ENCODE measurements around the gene RNF207. TPM values are rescaled to one million over a fixed set of nuclear protein-coding genes. Genes with fewer than 3 reads are reported as not detected.

The RNF207 gene
- polyA plus RNA-seq, 1 of the 3 experiments (the other 2 are of a cell fraction): 25.4 TPM

- DNase-seq: peak; percentile 95
- Histone ChIP-seq H3K4me2 (peak overlapping the region; percentile 65), H3K4me3 (ENCODE audit: low read depth in 2 of 2, low read length in 1 of 2) (peak overlapping the region; percentile 29 to 44; a peak in 3 of 4 replicates), H2AFZ (ENCODE audit: low read depth) (no peak overlapping the region), H3K36me3 (replicated peaks in 1 of 2; ENCODE audit: control insufficient read depth in 1 of 2, insufficient read depth in 2 of 2, low read length in 1 of 2) (no peaks in the 10 kb centered on the region), H3F3A (replicated peaks; ENCODE audit: insufficient read depth) (no peaks in the 10 kb centered on the region), H3K27me3 (ENCODE audit: insufficient read depth) (no peaks in the 10 kb centered on the region), H3K79me2 (ENCODE audit: insufficient read depth) (no peaks in the 10 kb centered on the region), H4K20me1 (ENCODE audit: insufficient read depth) (peaks cover 3% of the 10 kb centered on the region; the same call in 1 of the 2 replicates), H3K9me3 (no peaks in the 10 kb centered on the region), H3K4me1 (ENCODE audit: control insufficient read depth in 1 of 2, insufficient read depth in 2 of 2, low read depth in 1 of 2, low read length in 1 of 2) (no peaks in the 10 kb centered on the region; a peak in 1 of 4 replicates), H3K9me2 (no peaks in the 10 kb centered on the region), H3K27ac (ENCODE audit: low read depth in 2 of 2, low read length in 1 of 2) (peak overlapping the region in 1 of 2 experiments; percentile 76; a peak in 2 of 4 replicates), H3K9ac (no peak overlapping the region)
- POLR2A ChIA-PET: interaction anchor here (0.7 to 1.9 kb wide), 10 partner anchors 10 to 212 kb away, joined by 3 to 5 read pairs (median 3); partner anchors contain the start of gene ICMT
- CTCF ChIA-PET: interaction anchor here (0.6 to 9.5 kb wide), 74 partner anchors 9 to 355 kb away, joined by 3 to 318 read pairs (median 6); partner anchors contain the start of genes ACOT7, CHD5, HES2 and ICMT
- no peak for TF ChIP-seq CTCF (IDR thresholded peaks at IDR 0.05)
- TF ChIP-seq NRF1 (IDR thresholded peaks at IDR 0.05; ENCODE audit: low read depth, low read length): peak; percentile 22; the same call in 1 of the 2 replicates
- WGBS (ENCODE audit: low lambda C conversion rate): 1% methylated on average over 27 of the region's 49 CpGs
Measured at GRCh38 chr1:6245869-6246496, 40.1 kb downstream of the RNF207 start.

GRCh38 chr1:6246497-6247467, 40.9 kb downstream of the RNF207 start:
- CTCF ChIA-PET: interaction anchor here (0.6 to 9.5 kb wide), 91 partner anchors 10 to 355 kb away, joined by 3 to 318 read pairs (median 5); partner anchors contain the start of genes ACOT7, CHD5, GPR153 and HES2
- DNase-seq: peak; percentile 97
- H3F3A ChIP-seq (replicated peaks; ENCODE audit: insufficient read depth): no peaks in the 10 kb centered on the region
- POLR2A ChIA-PET: interaction anchor here (0.7 to 1.8 kb wide), 9 partner anchors 11 to 183 kb away, joined by 3 to 4 read pairs (median 3); partner anchors contain the start of gene ICMT
- H3K36me3 ChIP-seq (replicated peaks in 1 of 2; ENCODE audit: control insufficient read depth in 1 of 2, insufficient read depth in 2 of 2, low read length in 1 of 2): no peaks in the 10 kb centered on the region
- WGBS (ENCODE audit: low lambda C conversion rate): 13% methylated on average over 11 of the region's 30 CpGs
- no peak overlapping the region for H2AFZ ChIP-seq (ENCODE audit: low read depth)
- no peaks in the 10 kb centered on the region for H3K9me3 ChIP-seq
- H3K9me2 ChIP-seq: no peaks in the 10 kb centered on the region
- peak overlapping the region; percentile 65; the same call in 1 of the 2 replicates for H3K4me2 ChIP-seq
- H3K27ac ChIP-seq (ENCODE audit: low read depth in 2 of 2, low read length in 1 of 2): peak overlapping the region in 1 of 2 experiments; percentile 74; a peak in 2 of 4 replicates
- no peaks in the 10 kb centered on the region for H3K79me2 ChIP-seq (ENCODE audit: insufficient read depth)
- peak overlapping the region; percentile 44 to 56; a peak in 2 of 4 replicates for H3K4me3 ChIP-seq (ENCODE audit: low read depth in 2 of 2, low read length in 1 of 2)
- peaks cover 3% of the 10 kb centered on the region; the same call in 1 of the 2 replicates for H4K20me1 ChIP-seq (ENCODE audit: insufficient read depth)
- H3K4me1 ChIP-seq (ENCODE audit: control insufficient read depth in 1 of 2, insufficient read depth in 2 of 2, low read depth in 1 of 2, low read length in 1 of 2): no peaks in the 10 kb centered on the region; a peak in 1 of 4 replicates
- H3K27me3 ChIP-seq (ENCODE audit: insufficient read depth): no peaks in the 10 kb centered on the region
- H3K9ac ChIP-seq: no peak overlapping the region
- TF ChIP-seq RXRA (IDR thresholded peaks at IDR 0.05; ENCODE audit: borderline replicate concordance, low read depth) (no peak), MEF2A (IDR thresholded peaks at IDR 0.05; ENCODE audit: borderline replicate concordance, low read depth) (no peak), REST (IDR thresholded peaks at IDR 0.05; ENCODE audit: low read depth, low read length) (peak; percentile 56; the same call in 1 of the 2 replicates), NRF1 (IDR thresholded peaks at IDR 0.05; ENCODE audit: low read depth, low read length) (no peak), FOXM1 (IDR thresholded peaks at IDR 0.05; ENCODE audit: low read depth) (no peak), SMC3 (IDR thresholded peaks at IDR 0.05; ENCODE audit: low read depth, low read length) (peak; percentile 93), CTCF (IDR thresholded peaks at IDR 0.05) (peak; percentile 75), FOSL2 (IDR thresholded peaks at IDR 0.05; ENCODE audit: borderline replicate concordance, low read depth) (no peak), ZBTB33 (IDR thresholded peaks at IDR 0.05; ENCODE audit: borderline replicate concordance, low read depth) (no peak), TAF1 (IDR thresholded peaks at IDR 0.05; ENCODE audit: borderline replicate concordance, low read depth, low read length) (no peak), MXI1 (IDR thresholded peaks at IDR 0.05; ENCODE audit: low read depth, low read length) (0 out of 2 replicates have a peak, but pooled peaks have one; percentile 16)

Measured in SK-N-SH (cell line).